ENCODE results near the gene RSU1.

The RSU1 gene

GRCh38 chr10:16817125-16818019 is at the start of gene RSU1:
TSS of gene RSU1 (minus strand) at chr10:16817424. CDS start at chr10:16817081, 343 bp downstream.
- H3K4me3 ChIP-seq (ENCODE audit: control insufficient read depth, low read depth, low read length): peak within 1 kb of the TSS; percentile 97
- peak; percentile 99 for DNase-seq (ENCODE audit: low read depth)
- no peak for TF ChIP-seq CTCF (IDR thresholded peaks at IDR 0.05; ENCODE audit: control insufficient read depth, insufficient read depth, low read depth, low read length, missing control alignments)

- TF ChIP-seq CTCF (IDR thresholded peaks at IDR 0.05; ENCODE audit: control insufficient read depth, insufficient read depth, low read depth, low read length, missing control alignments): no peak
- no peak overlapping the region for H3K4me3 ChIP-seq (ENCODE audit: control insufficient read depth, low read depth, low read length)
- no peak for DNase-seq (ENCODE audit: low read depth)
Measured at GRCh38 chr10:16866541-16867275, 49.5 kb upstream of the RSU1 start.

GRCh38 chr10:16865766-16866165 is 48.5 kb upstream of the RSU1 start:
- H3K4me3 ChIP-seq (ENCODE audit: control insufficient read depth, low read depth, low read length): no peak overlapping the region
- TF ChIP-seq CTCF (IDR thresholded peaks at IDR 0.05; ENCODE audit: control insufficient read depth, insufficient read depth, low read depth, low read length, missing control alignments): no peak
- DNase-seq (ENCODE audit: low read depth): no peak

GRCh38 chr10:16863766-16864165 is 46.5 kb upstream of the RSU1 start:
- no peak for TF ChIP-seq CTCF (IDR thresholded peaks at IDR 0.05; ENCODE audit: control insufficient read depth, insufficient read depth, low read depth, low read length, missing control alignments)
- DNase-seq (ENCODE audit: low read depth): no peak
- no peak overlapping the region for H3K4me3 ChIP-seq (ENCODE audit: control insufficient read depth, low read depth, low read length)

- TF ChIP-seq CTCF (IDR thresholded peaks at IDR 0.05; ENCODE audit: control insufficient read depth, insufficient read depth, low read depth, low read length, missing control alignments): no peak
- no peak for DNase-seq (ENCODE audit: low read depth)
- H3K4me3 ChIP-seq (ENCODE audit: control insufficient read depth, low read depth, low read length): no peak overlapping the region
Measured at GRCh38 chr10:16857419-16857818, 40.2 kb upstream of the RSU1 start.

GRCh38 chr10:16856567-16856966 is 39.3 kb upstream of the RSU1 start:
- no peak overlapping the region for H3K4me3 ChIP-seq (ENCODE audit: control insufficient read depth, low read depth, low read length)
- no peak for TF ChIP-seq CTCF (IDR thresholded peaks at IDR 0.05; ENCODE audit: control insufficient read depth, insufficient read depth, low read depth, low read length, missing control alignments)
- DNase-seq (ENCODE audit: low read depth): no peak
